Stimulated activated CD4-positive, alpha-beta T cell treated with anti-CD3 and anti-CD28 coated beads, Interleukin-15, amount 100 ng/mL, for 1 hour (primary cell): ENCODE results near the gene COL4A5.
"Not testable (repeated sequence)": the region's sequence is repeated elsewhere in the genome, so short reads cannot be mapped to it uniquely, and the experiment has no call there.

Experiments used
- DNase-seq, 2 donors: peaks; one replicate each; pipeline ENCODE4 v3.0.0-alpha.2; 2020; ENCODE audit warnings: low read depth in 1 of 2, low spot score in 1 of 2

Gene COL4A5

DNA sequence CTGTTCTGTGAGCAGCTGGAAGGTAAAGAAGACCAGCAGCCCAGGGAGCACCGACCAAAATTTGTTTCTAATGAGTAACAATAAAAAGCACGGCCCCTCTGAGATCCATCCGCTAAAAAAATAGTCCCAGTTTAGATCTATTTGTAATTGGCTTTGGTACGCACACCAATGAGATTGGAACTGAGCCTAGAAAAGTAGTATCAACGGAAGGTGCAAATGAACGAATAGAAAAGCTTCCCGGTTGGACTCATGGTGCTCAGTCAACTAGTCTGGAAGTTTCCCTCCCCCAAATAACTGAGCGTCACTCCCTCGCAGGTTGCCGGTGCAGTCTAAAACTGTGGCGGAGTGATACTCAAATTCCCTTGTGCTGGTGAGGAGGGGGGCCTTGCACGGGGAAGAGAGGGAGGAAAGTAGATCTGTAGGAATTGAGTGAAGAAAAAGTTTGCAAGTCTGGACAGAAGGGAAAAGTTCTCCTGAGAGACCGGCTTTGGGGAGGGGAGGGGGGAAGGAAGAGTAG, at the start of gene COL4A5:
COL4A5 (plus strand) TSS at position 413 of the 517 bp plus-strand sequence. CDS start 288 bp downstream, outside the sequence.
- no peak for DNase-seq

GRCh38 chrX:108390976-108391717, 48.5 kb upstream of the COL4A5 start:
- DNase-seq, result not testable (repeated sequence)

- no peak for DNase-seq
These were observed 43.3 kb upstream of the COL4A5 start for GRCh38 chrX:108396188-108396891.

DNA sequence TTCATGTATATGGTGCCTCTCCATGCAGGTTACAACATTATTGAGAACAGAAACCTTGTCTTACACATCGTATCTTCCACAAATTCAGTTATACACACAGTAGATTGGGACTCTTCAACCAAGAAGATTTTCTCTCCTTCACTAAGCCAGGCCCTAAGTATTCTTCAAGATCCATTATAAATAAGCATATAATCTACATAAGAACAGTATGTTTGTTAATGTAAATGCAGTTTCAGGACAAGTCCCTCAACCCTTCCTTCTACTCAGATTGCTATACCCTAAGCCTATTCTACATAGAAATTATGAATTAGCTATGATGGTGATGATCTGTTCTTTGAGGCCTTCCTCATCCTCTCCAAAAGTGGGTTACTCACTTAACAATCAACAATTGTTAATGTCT, 42.7 kb upstream of the COL4A5 start:
- no peak for DNase-seq

DNA sequence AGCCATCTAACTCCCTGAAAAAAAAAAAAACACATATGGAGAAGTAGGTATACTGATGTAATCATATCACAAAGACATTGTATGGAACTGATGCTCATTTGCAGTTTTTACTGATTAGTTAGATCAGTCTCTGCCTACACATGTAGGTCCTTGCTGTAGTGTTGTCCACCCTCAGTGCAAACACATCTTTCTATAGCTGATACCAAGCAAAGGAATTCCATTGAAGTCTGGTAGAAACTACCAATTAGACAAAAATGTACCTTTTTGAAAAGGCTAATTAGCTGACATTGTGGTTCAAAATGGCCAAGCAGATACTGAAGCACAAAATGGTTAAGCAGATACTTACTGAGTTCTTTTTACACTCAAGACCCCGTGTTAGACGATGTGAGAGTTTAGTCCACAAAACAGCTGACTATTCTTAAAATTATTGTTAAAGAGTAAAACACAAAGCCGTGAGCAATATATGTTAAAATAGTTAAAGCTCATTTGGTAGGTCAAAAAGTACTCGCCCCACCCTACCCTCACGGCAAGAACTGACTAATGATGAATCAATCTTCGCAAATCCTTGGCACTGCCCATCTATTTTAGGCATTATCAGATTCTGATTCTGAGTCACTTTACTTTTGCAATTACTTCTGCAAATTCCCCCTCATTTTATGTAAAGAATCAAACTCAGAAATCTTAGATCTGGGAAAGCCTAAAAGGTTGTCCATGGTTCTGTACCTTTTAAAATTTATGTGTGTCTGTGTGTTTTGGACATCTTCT, 41.8 kb upstream of the COL4A5 start:
- no peak for DNase-seq

GRCh38 chrX:108399418-108400165, 40.0 kb upstream of the COL4A5 start:
- no peak for DNase-seq

DNA sequence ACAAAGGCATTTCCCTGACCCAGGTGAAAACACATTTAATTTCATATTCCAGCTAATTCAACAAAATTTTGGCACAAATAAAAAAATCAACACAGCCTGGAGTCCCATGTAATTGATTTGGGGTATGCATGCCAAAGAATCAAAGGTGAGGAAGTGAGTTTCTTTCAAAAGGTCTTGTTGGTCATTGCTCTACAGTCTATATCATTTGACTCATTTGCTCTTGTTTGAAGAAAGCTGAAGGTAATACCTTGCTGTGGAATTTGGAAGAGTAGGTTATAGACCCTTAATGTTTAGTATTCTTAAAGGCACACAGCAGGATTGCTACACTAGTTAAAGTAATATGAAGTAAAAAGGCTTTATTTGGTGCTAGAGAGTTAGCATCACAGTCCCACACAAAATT, 26.9 kb upstream of the COL4A5 start:
- DNase-seq, result no peak

DNA sequence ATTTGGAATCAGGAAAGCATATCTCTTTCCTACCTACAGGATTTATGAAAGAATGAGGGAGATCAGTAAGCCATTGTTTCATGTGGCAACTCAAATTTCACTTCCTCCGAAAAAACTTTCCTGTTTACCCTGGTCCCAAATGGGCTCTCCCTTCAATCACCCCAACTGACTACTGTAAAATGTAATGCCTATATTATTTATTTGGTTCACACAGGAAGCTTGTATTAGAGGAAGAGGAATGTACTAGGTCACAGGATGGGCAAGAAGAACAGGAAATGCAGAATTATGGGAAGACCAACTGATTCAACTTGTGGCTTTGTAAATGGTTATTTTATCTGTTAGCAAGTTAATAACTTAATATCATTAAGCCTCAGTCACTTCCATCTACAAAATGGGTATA, 24.5 kb upstream of the COL4A5 start:
- no peak for DNase-seq

GRCh38 chrX:108415891-108416290, 23.7 kb upstream of the COL4A5 start:
- DNase-seq, result no peak

GRCh38 chrX:108417257-108417656, 22.4 kb upstream of the COL4A5 start:
- DNase-seq, result no peak

- DNase-seq, result no peak
These were observed 20.2 kb upstream of the COL4A5 start for GRCh38 chrX:108419401-108419800.

DNA sequence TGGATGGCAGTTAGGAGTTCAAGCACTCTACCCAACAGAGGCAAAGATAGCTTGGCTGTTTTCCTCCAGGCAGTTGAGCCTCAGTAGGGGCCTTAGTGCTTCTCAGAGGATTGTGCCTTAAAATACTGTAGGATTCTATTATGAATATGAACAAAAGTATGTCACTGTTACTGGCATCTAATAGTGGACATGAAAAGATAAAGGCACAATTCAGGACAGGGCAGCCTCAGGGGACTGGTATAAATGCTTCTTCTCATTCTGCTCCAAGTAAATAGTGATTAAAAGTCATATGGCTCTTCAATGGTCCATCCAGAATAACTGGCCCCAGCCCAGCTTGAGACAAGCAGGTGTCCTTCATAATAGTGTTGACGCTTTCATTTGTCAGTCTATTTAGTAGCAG, 19.2 kb upstream of the COL4A5 start:
- DNase-seq, result no peak

DNA sequence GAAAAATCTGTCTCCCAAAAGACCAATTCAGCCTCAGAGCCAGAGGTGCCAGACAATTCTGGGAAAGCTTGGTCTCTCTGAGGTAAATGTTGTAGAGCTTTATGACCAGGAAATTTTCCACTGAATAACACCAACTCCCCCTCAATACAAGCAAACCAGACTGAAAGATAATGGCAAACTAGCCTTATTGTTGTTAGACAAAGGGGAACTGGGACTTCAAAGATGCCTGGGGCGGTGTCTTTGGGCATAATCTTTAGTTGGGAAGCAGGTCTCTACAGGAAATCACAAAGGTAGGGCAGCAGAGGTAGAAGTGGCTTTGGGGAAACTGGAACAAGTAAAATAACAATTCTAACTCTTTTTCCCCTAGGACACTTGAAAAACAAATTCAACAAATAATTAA, 13.4 kb upstream of the COL4A5 start:
- no peak for DNase-seq

DNA sequence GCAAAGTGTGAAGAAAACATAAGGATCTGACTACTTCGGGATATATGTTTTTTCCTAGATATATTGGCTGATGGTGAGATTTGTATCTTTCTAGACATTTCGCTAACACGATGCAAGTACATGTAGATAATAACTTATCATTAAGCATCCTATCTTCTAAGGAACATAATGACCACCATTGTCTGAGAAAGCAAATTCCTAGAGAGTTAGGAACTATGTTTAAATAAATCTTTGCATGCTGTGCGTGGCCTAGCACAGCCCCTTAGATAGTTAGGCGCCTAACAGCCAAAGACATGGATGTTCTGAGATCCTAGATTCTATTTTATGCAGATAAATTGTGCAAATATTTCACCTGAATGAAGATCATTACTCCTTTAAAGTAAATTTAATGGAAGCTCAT, 4.4 kb upstream of the COL4A5 start:
- no peak for DNase-seq

DNA sequence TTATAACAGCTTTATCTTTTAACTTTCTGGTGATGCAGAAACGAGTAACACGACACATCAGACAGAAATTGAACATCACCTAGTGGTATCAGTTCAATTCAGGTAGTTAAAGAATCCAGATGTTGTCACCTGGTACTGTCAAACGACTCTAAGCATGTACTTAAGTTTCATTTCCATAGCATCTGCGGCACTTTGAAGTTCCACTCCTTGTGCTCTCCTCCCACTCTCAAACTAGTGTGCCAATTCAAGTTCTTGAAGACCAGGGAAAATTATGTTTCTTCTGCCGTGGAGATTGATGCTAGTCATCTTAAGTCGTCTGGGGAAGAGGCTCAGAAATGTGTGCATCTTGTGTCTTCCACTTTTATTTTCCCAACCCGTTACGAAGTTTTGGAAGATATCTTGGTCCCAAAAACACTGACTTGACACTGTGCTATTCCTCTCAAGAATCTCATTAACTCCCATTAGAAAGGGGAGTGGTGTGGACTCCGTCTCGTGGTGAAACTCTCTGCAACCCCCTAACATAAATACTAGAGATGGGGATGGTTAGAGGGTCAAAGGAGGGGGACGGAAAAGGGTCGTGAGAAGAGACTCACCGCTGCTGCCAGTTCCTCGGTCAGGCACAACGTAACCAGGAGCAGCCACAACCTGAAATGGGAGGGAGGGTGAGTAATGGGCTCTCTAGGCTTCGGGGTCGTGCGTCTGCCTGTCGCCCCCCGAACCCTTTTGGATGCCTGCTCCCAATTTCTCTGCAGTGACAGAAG, 2.1 kb upstream of the COL4A5 start:
- DNase-seq, result no peak

- no peak for DNase-seq
These were observed 1.5 kb upstream of the COL4A5 start, which contains the start of gene COL4A6 for GRCh38 chrX:108438110-108438623. Gene COL4A6, minus strand, starts transcription at chrX:108438422. Its CDS starts 226 bp downstream, at chrX:108438196.

DNA sequence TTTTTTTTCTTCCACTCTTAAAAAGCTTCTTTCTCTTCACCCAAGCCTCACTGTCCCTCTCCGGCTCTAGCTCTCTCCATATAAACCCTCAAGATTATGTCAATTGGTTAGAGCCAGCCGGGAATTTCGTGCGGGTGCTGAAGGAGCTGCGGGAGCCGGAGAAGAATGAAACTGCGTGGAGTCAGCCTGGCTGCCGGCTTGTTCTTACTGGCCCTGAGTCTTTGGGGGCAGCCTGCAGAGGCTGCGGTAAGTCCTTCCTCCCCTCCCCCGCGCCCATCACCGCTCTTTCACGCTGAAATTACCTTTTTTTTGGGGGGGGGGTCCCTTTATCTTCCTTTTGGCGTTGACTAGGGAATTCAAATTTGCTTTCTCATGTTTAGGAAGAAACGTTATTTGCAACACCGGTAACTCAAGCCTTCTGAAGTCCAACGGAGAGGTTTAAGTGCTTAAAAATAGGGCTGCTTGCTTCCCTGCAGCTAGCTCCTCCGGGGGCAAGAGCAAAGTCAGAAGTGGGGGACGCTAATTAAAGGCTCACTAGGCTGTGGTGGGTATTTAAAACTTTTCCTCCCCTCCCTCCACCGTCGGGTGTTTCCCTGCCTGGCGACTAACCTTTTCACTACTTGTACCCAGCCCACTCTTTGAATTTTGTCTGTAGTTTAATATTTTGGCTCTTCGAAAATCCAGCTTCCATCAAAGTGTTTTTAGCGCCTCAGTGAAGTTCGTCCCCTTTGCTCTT, 491 bp downstream of the COL4A5 start:
- no peak for DNase-seq

DNA sequence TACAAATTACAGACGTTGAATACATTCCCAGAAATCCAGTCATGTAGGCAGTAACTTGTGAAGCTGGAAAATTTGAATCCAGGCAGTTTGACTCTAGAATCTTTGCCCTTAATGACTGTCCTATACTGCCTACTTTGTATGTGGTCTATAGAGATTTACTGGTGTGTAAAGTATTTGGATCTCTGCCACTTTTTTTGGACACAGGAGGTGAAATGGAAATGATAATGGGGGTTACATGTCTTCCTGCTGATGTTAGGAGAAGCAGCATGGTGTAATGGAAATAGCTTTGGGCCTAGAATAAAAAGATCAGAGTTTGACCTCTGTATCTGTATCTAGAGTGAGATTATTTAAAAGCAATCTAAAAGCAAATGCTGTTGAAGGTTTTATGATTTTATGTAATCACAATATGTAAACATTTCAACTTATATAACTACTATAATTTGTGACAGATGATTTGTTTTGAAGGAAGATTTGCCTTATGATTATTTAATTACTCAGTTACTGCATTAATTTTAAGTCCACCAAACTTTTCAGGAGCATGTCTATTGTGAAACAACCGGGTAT, 3.3 kb downstream of the COL4A5 start:
- DNase-seq, result no peak

DNA sequence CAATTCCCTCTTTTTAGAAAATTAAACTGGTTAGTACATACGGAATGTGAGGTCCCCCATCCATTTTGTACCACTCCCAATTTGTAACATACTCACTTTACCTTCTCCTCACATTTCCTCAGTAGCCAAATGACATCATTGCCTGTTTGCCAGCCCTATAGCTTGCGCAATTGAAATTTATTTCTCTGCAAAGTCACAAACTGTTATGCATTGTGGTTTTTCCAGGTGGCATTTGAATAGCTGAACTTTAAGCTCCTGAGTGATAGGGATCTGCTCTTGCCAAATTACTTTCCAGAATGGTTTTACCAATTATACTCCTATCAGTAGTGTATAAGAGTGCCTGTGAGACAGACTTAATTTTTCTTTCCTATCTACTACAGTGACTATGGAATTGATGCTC, 7.7 kb downstream of the COL4A5 start:
- no peak for DNase-seq
